IMR-90 (cell line): Measurements from ENCODE around the gene TLCD1. TPM values are rescaled to one million over a fixed set of nuclear protein-coding genes. Genes with fewer than 3 reads are reported as not detected.

Experiments
- ATAC-seq: fragments of 200-7000 bp; cut with Tn5 transposase; 2 replicates; pipeline ENCODE4 v1.9.1; 2020; ENCODE audit warnings: low read depth, mild to moderate bottlenecking, moderate library complexity
- BruUV-seq: library from RNA; stranded (reverse); fragments of 400-500 nt; replicated peaks from 2 replicates; lab custom pipeline; 2021; lab: Mats Ljungman, UMichigan
- CTCF ChIA-PET: fragments of 300-600 bp; formaldehyde crosslinking; extraction: SDS; loops from one replicate; lab custom pipeline; 2021; ENCODE audit warnings: antibody characterized with exemption; lab: Yijun Ruan, JAX
- POLR2A ChIA-PET: fragments of 300-600 bp; sonication (Branson Sonifier 250); formaldehyde crosslinking; loops from one replicate; lab custom pipeline; 2022; ENCODE audit warnings: antibody characterized with exemption; ENCODE audit not compliant: unreplicated experiment; lab: Charles Lee
- DNase-seq: peaks from one replicate; pipeline ENCODE4 v3.0.0; 2013
- H2AFZ ChIP-seq: replicated peaks from 2 replicates; pipeline ENCODE3; 2013; ENCODE audit warnings: low read length, mild to moderate bottlenecking; ENCODE audit not compliant: poor library complexity
- H2AK5ac ChIP-seq: 2 replicates; pipeline ENCODE4 v1.6.1; 2013; ENCODE audit warnings: low read depth, low read length, inconsistent platforms
- H2AK9ac ChIP-seq: replicated peaks from 2 replicates; pipeline ENCODE3; 2013; ENCODE audit warnings: mild to moderate bottlenecking, low read depth, low read length, moderate library complexity; ENCODE audit not compliant: poor library complexity
- H2BK120ac ChIP-seq: 2 replicates; pipeline ENCODE4 v1.6.1; 2013; ENCODE audit warnings: low read depth, low read length, inconsistent platforms
- H2BK15ac ChIP-seq: 3 replicates; pipeline ENCODE4 v1.6.1; 2013; ENCODE audit warnings: low read depth, low read length, inconsistent platforms
- H2BK20ac ChIP-seq: 2 replicates; pipeline ENCODE4 v1.6.1; 2013; ENCODE audit warnings: low read depth, mild to moderate bottlenecking, inconsistent platforms, low read length, moderate library complexity
- H2BK5ac ChIP-seq: 2 replicates; pipeline ENCODE4 v1.6.1; 2013; ENCODE audit warnings: mild to moderate bottlenecking, low read depth, low read length, inconsistent platforms; ENCODE audit not compliant: poor library complexity, severe bottlenecking
- H3K14ac ChIP-seq: replicated peaks from 2 replicates; pipeline ENCODE4 v1.6.1; 2013; ENCODE audit warnings: low read depth, low read length, inconsistent platforms
- H3K18ac ChIP-seq: 2 replicates; pipeline ENCODE4 v1.6.1; 2013; ENCODE audit warnings: low read depth, low read length, control low read depth
- H3K23ac ChIP-seq: 2 replicates; pipeline ENCODE4 v1.6.1; 2013; ENCODE audit warnings: low read depth, low read length, inconsistent platforms
- H3K27ac ChIP-seq: 2 replicates; pipeline ENCODE4 v1.5.1; 2013; ENCODE audit warnings: mild to moderate bottlenecking, control low read depth, low read length; ENCODE audit not compliant: insufficient read depth
- H3K27me3 ChIP-seq: 2 replicates; pipeline ENCODE4 v1.6.1; 2013; ENCODE audit warnings: low read length; ENCODE audit not compliant: control insufficient read depth, insufficient read depth
- H3K36me3 ChIP-seq: 2 replicates; pipeline ENCODE4 v1.6.1; 2013; ENCODE audit warnings: low read length, mixed read lengths; ENCODE audit not compliant: control insufficient read depth, insufficient read depth
- H3K4ac ChIP-seq: 2 replicates; pipeline ENCODE4 v1.6.1; 2013; ENCODE audit warnings: low read depth, low read length, inconsistent platforms
- H3K4me1 ChIP-seq: 2 replicates; pipeline ENCODE4 v1.6.1; 2013; ENCODE audit warnings: low read length, mixed read lengths; ENCODE audit not compliant: control insufficient read depth, insufficient read depth
- H3K4me2 ChIP-seq: 2 replicates; pipeline ENCODE4 v1.6.1; 2013; ENCODE audit warnings: low read depth, mild to moderate bottlenecking, control low read depth, low read length, moderate library complexity
- H3K4me3 ChIP-seq: 2 replicates; pipeline ENCODE4 v1.5.1; 2013; ENCODE audit warnings: low read depth, mild to moderate bottlenecking, control low read depth, low read length, moderate library complexity; ENCODE audit not compliant: insufficient read depth
- H3K56ac ChIP-seq: 2 replicates; pipeline ENCODE4 v1.6.1; 2013; ENCODE audit warnings: low read length, inconsistent platforms; ENCODE audit not compliant: insufficient read depth; ENCODE audit errors: extremely low read depth
- H3K79me1 ChIP-seq, 2 experiments: 2 replicates each; pipeline ENCODE4 v1.6.1; 2013; ENCODE audit warnings: low read length in 2 of 2, inconsistent platforms in 1 of 2, low read depth in 1 of 2
- H3K9ac ChIP-seq: 2 replicates; pipeline ENCODE4 v1.6.1; 2013; ENCODE audit warnings: low read depth, low read length, control low read depth
- H3K9me1 ChIP-seq: 2 replicates; pipeline ENCODE4 v1.6.1; 2013; ENCODE audit warnings: low read length, inconsistent platforms; ENCODE audit not compliant: insufficient read depth
- H3K9me3 ChIP-seq: 2 replicates; pipeline ENCODE4 v1.6.1; 2013; ENCODE audit warnings: low read length; ENCODE audit not compliant: control insufficient read depth, insufficient read depth
- H4K20me1 ChIP-seq: 2 replicates; pipeline ENCODE4 v1.6.1; 2013; ENCODE audit warnings: low read length, inconsistent platforms; ENCODE audit not compliant: insufficient read depth
- H4K5ac ChIP-seq: 2 replicates; pipeline ENCODE4 v1.6.1; 2013; ENCODE audit warnings: mild to moderate bottlenecking, low read depth, low read length, control low read depth
- H4K8ac ChIP-seq, 2 experiments: 2 replicates each; pipeline ENCODE4 v1.6.1; 2013; ENCODE audit warnings: low read depth in 2 of 2, low read length in 2 of 2, control low read depth in 1 of 2, inconsistent platforms in 1 of 2
- H4K91ac ChIP-seq: 2 replicates; pipeline ENCODE4 v1.6.1; 2013; ENCODE audit warnings: low read depth, low read length, inconsistent platforms; ENCODE audit not compliant: insufficient read depth
- CEBPB ChIP-seq: IDR thresholded peaks from 2 replicates; pipeline ENCODE4 v1.6.1; 2012; ENCODE audit warnings: low read depth, low read length, improper control_type of control experiment
- CHD1 ChIP-seq: IDR thresholded peaks from 2 replicates; pipeline ENCODE4 v1.6.1; 2012; ENCODE audit warnings: low read depth, low read length, improper control_type of control experiment
- FOS ChIP-seq: fragments of 150-350 bp; IDR thresholded peaks from 2 replicates; pipeline ENCODE4 v1.6.1; 2016; ENCODE audit warnings: low read depth, low read length
- MAFK ChIP-seq: IDR thresholded peaks from 2 replicates; pipeline ENCODE4 v1.6.1; 2012; ENCODE audit warnings: low read depth, low read length, improper control_type of control experiment
- MAZ ChIP-seq: IDR thresholded peaks from 2 replicates; pipeline ENCODE4 v1.6.1; 2012; ENCODE audit warnings: low read depth, mild to moderate bottlenecking, low read length, improper control_type of control experiment, moderate library complexity, borderline replicate concordance
- MXI1 ChIP-seq: IDR thresholded peaks from 2 replicates; pipeline ENCODE4 v1.6.1; 2012; ENCODE audit warnings: low read depth, mild to moderate bottlenecking, low read length, moderate library complexity, borderline replicate concordance
- POLR2A ChIP-seq: IDR thresholded peaks from 2 replicates; pipeline ENCODE4 v1.6.1; 2012; ENCODE audit warnings: mild to moderate bottlenecking, low read depth, low read length
- RAD21 ChIP-seq: IDR thresholded peaks from 2 replicates; pipeline ENCODE4 v1.6.1; 2012; ENCODE audit warnings: low read length, improper control_type of control experiment
- RFX5 ChIP-seq: IDR thresholded peaks from 2 replicates; pipeline ENCODE4 v1.8.0; 2012; ENCODE audit warnings: low read depth, mild to moderate bottlenecking, low read length, moderate library complexity
- USF2 ChIP-seq: fragments of 150-350 bp; IDR thresholded peaks from 2 replicates; pipeline ENCODE4 v1.6.1; 2017; ENCODE audit warnings: mild to moderate bottlenecking, antibody characterized with exemption, low read length, low read depth
- WGBS, 2 experiments: methylation state at CpG; one replicate each; pipeline versions ENCODE4 v1.1.5 to v1.1.7; 2013; ENCODE audit warnings: missing lambda C conversion rate in 2 of 2; ENCODE audit not compliant: insufficient read length in 1 of 2; ENCODE audit errors: extremely low coverage in 2 of 2; 5-methylcytosine and 5-hydroxymethylcytosine counted together
- dilution Hi-C: fragments of 300-500 bp; cut with HindIII; formaldehyde crosslinking; loops from one replicate; pipeline ENCODE4 v1.14.3; 2018; ENCODE audit warnings: low sequenced_read_pairs; ENCODE audit not compliant: unreplicated experiment
- in situ Hi-C: fragments of 300-500 bp; cut with MboI; formaldehyde crosslinking; loops from 3 replicates; pipeline ENCODE4 v1.14.3; 2019; ENCODE audit warnings: low sequenced_read_pairs, inconsistent platforms, mixed read lengths
- intact Hi-C: fragments of 100-400 bp; cut with micrococcal nuclease; formaldehyde crosslinking; loops from 2 replicates; pipeline ENCODE4 v1.10.0; 2022
- polyA plus RNA-seq, 3 experiments: library from polyadenylated mRNA; depleted of rRNA; stranded (reverse); fragments of >200 nt; gene quantifications; 2 replicates each; pipeline ENCODE4 v1.2.3, GENCODE V29; 2012; ENCODE audit warnings: low replicate concordance in 1 of 3
- total RNA-seq: library from RNA; depleted of rRNA; stranded (reverse); fragments of >200 nt; gene quantifications from 2 replicates; pipeline ENCODE4 v1.2.3, GENCODE V29; 2012
- TF ChIP-seq, protein P1 (sequence below): conservative IDR thresholded peaks from 2 replicates; pipeline ENCODE4 v1.5.1; 2012; ENCODE audit warnings: mild to moderate bottlenecking, low read depth, low read length, improper control_type of control experiment

Gene TLCD1
- total and polyA plus RNA-seq, 2 of the 4 experiments (the other 2 are of a cell fraction): 3.6 to 9.3 TPM

DNA sequence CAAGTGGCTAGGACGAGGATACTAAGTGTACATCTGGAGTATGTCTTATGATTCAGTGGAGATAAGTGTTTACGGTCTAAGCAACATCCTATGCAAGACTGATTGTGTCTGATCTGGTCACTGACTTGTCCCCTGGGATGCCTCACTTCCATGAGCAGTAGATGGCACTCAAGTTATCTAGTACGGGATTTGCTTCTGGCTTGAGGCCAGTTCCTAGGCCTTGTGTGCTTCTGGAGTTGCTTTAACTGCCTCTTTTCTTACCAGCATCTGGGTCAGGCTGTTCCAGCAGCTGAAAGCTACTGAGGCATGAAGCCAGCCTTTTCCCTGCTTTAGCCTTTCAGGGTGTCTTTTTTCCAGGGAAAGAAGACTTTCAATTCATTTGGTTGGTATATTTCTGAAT lies 41.1 kb downstream of the TLCD1 start:
- POLR2A ChIA-PET: no interaction called here

More for the DNA sequence above, 41.1 kb downstream of the TLCD1 start:
- H4K8ac ChIP-seq: no peak overlapping the region
- H4K20me1 ChIP-seq: no peaks in the 10 kb centered on the region; the same call in 1 of the 2 replicates
- H2AFZ ChIP-seq: no peak overlapping the region
- no TSS peak for BruUV-seq
- no peak overlapping the region for H2BK5ac ChIP-seq
- no peak overlapping the region for H2AK5ac ChIP-seq
- no peak overlapping the region for H3K4me3 ChIP-seq
- TF ChIP-seq RAD21: no peak
- no peak for TF ChIP-seq MAFK
- no peak for TF ChIP-seq USF2
- no peak for TF ChIP-seq CHD1
- no peak for TF ChIP-seq MAZ
- TF ChIP-seq MXI1: no peak
- no peak for TF ChIP-seq FOS
- TF ChIP-seq POLR2A: no peak
- no peak for TF ChIP-seq CEBPB
- TF ChIP-seq, protein P1, sequence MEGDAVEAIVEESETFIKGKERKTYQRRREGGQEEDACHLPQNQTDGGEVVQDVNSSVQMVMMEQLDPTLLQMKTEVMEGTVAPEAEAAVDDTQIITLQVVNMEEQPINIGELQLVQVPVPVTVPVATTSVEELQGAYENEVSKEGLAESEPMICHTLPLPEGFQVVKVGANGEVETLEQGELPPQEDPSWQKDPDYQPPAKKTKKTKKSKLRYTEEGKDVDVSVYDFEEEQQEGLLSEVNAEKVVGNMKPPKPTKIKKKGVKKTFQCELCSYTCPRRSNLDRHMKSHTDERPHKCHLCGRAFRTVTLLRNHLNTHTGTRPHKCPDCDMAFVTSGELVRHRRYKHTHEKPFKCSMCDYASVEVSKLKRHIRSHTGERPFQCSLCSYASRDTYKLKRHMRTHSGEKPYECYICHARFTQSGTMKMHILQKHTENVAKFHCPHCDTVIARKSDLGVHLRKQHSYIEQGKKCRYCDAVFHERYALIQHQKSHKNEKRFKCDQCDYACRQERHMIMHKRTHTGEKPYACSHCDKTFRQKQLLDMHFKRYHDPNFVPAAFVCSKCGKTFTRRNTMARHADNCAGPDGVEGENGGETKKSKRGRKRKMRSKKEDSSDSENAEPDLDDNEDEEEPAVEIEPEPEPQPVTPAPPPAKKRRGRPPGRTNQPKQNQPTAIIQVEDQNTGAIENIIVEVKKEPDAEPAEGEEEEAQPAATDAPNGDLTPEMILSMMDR: no peak
- no peak for TF ChIP-seq RFX5
- no peak overlapping the region for H4K5ac ChIP-seq
- H3K9me3 ChIP-seq: no peaks in the 10 kb centered on the region
- intact Hi-C loops: no loop called here
- no peak overlapping the region for H3K27ac ChIP-seq
- no peaks in the 10 kb centered on the region for H3K9me1 ChIP-seq
- peaks cover 85% of the 10 kb centered on the region for H3K36me3 ChIP-seq
- no peak overlapping the region for H3K14ac ChIP-seq
- ATAC-seq: peak; percentile 27
- no peak overlapping the region for H3K23ac ChIP-seq
- DNase-seq: peak; percentile 16
- H3K18ac ChIP-seq: no peak overlapping the region
- H2BK15ac ChIP-seq: no peak overlapping the region
- no peak overlapping the region for H2AK9ac ChIP-seq
- H2BK20ac ChIP-seq: no peak overlapping the region
- H2BK120ac ChIP-seq: no peak overlapping the region
- no peaks in the 10 kb centered on the region for H3K4me1 ChIP-seq
- no peak overlapping the region for H3K9ac ChIP-seq
- in situ Hi-C loops: no loop called here
- no peak overlapping the region for H4K91ac ChIP-seq
- no peak overlapping the region for H3K4me2 ChIP-seq
- H3K79me1 ChIP-seq: peaks cover 0 to 13% of the 10 kb centered on the region in 2 experiments; a peak in 2 of 4 replicates
- CTCF ChIA-PET: no interaction called here
- no peaks in the 10 kb centered on the region for H3K27me3 ChIP-seq
- H3K56ac ChIP-seq: no peak overlapping the region
- H3K4ac ChIP-seq: no peak overlapping the region
- WGBS, 2 experiments: no CpG with 5 or more reads among the region's 3 CpGs
- dilution Hi-C loops: no loop called here
